Right lobe of liver (tissue), 6 donors: ENCODE data around the gene SPON2. TPM values are rescaled to one million over a fixed set of nuclear protein-coding genes. Genes with fewer than 3 reads are reported as not detected.

ENCODE experiments used
- ATAC-seq, 4 donors: fragments of 200-7000 bp; cut with Tn5 transposase; one replicate each; pipeline ENCODE4 v1.9.1; 2020; ENCODE audit warnings: mild to moderate bottlenecking in 4 of 4, moderate library complexity in 4 of 4
- DNase-seq, 3 donors: peaks; one replicate each; pipeline ENCODE4 v3.0.0-alpha.2; 2020
- H3K27ac ChIP-seq, 3 donors: fragments of 200-600 bp; one replicate each; pipeline ENCODE4 v1.8.0; 2022
- H3K27me3 ChIP-seq, 2 donors: fragments of 200-600 bp; one replicate each; pipeline ENCODE4 v1.8.0; 2022
- H3K36me3 ChIP-seq, 4 donors: fragments of 200-600 bp; sonication (generic) in 1 of 4; one replicate each; pipeline versions ENCODE4 v1.5.1 to v1.8.0; 2017 to 2022; ENCODE audit warnings: control low read depth in 1 of 4
- H3K4me1 ChIP-seq, 4 donors: fragments of 200-600 bp; sonication (generic) in 1 of 4; one replicate each; pipeline versions ENCODE4 v1.5.1 to v1.8.0; 2017 to 2022; ENCODE audit warnings: control low read depth in 1 of 4
- H3K4me3 ChIP-seq, 3 donors: fragments of 200-600 bp; one replicate each; pipeline ENCODE4 v1.8.0; 2022
- H3K9me3 ChIP-seq, 4 donors: fragments of 200-600 bp; sonication (generic) in 1 of 4; one replicate each; pipeline versions ENCODE4 v1.5.1 to v1.8.0; 2017 to 2022; ENCODE audit warnings: control low read depth in 1 of 4
- POLR2A ChIP-seq: fragments of 450-650 bp; IDR thresholded peaks from one replicate; pipeline ENCODE4 v1.6.1; 2017; ENCODE audit warnings: antibody characterized with exemption, mild to moderate bottlenecking
- WGBS: methylation state at CpG from one replicate; pipeline ENCODE4 v1.1.6; 2018; ENCODE audit warnings: low coverage, low lambda C conversion rate; ENCODE audit not compliant: insufficient coverage; ENCODE audit errors: missing lambda C conversion rate; 5-methylcytosine and 5-hydroxymethylcytosine counted together
- intact Hi-C, 2 donors: fragments of 100-400 bp; cut with DNase I; formaldehyde crosslinking; loops; one replicate each; pipeline versions ENCODE4 v1.11.2 to v1.14.1; 2022
- total RNA-seq, 6 experiments: library from RNA; depleted of rRNA in 2 of 6; stranded (reverse); fragments of >200 nt in 2 of 6; fragmentation: NEBNext Ultra II Directional in 3 of 6; extraction: Animal tissue kit (Norgen Biotek cat#: 25700) in 3 of 6; gene quantifications; one replicate each; pipeline versions ENCODE4 v1.1.0 to v1.2.4, GENCODE V29; 2016 to 2023
- TF ChIP-seq, protein P1 (sequence below), 4 donors: fragments of 200-600 bp in 3 of 4; fragments of 450-650 bp in 1 of 4; IDR thresholded peaks; one replicate each; pipeline versions ENCODE4 v1.5.1 to v1.8.0; 2016 to 2022; ENCODE audit warnings: antibody characterized with exemption in 4 of 4, mild to moderate bottlenecking in 2 of 4
- donor health status: DM: no; HTN: yes; CAD: no.
- donor health status: DM: no; HTN: no; CAD: no.
- donor health status: DM: no; HTN: no; CAD: no.
- donor health status: DM: no; HTN: yes; CAD: no.
- donor health status: DM: no; HTN: yes; CAD: no.

Gene SPON2
- total RNA-seq, 6 experiments from 2014 or later: 41.9 to 138 (median 99.9) TPM

DNA sequence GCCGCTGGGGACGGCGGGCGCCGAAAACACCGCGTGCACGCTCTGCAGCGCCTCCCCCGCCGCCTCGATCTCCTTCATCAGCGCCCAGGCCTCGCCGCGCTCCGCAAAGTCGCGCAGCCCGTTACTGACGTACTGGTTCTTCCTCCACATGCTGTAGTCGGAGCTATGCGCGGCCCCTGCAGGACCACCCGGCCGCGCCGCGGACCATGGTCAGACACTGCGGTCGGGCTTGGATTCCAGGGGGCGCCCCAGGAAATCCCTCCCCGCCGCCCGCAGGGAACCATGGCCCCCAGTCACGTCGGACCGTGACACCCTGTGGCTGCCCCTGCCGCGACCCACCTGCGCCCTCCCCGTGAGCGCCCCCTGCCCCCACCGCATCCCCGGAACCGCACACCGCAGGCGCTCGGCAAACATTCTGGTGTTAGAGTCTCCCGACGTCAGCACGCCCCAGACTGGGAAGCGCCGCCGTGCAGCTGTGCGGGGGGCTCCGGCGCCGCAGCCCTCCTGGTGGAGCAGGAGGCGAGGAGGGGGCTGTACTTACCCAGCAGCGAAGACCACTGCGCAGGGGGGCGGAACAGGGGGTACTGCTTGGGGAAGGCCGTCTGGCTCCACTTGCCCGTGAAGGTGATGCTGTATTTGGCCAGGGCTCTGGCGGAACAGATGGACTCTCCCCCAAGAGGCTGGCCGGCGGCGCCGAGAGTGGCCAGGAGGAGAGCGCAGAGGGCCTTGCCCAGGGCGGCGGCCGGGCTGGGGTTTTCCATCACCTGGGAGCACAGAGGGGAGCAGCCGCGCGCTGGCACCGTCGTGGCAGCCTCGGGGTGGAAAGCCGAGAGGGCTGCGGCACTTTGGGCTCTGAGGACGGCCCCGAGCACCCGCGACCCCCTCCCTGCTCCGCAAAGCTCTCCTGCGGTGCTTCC lies 814 bp downstream of the SPON2 start:
- Histone ChIP-seq H3K36me3 (peaks cover 0 to 10% (median under 1%) of the 10 kb centered on the region in 4 donors), H3K4me1 (peaks cover 0 to 37% (median 9%) of the 10 kb centered on the region in 4 donors), H3K27ac (peak overlapping the region; percentile 75 to 98 (median 97)), H3K9me3 (no peaks in the 10 kb centered on the region), H3K27me3 (no peaks in the 10 kb centered on the region), H3K4me3 (peak overlapping the region; percentile 64 to 72 (median 69))
- DNase-seq (peak in 2 of 3 donors; percentile 50 to 56), ATAC-seq (peak in 2 of 4 donors; percentile 1)
- intact Hi-C loops: no loop called here
- no CpG with 5 or more reads among the region's 88 CpGs for WGBS
- TF ChIP-seq, protein P1, sequence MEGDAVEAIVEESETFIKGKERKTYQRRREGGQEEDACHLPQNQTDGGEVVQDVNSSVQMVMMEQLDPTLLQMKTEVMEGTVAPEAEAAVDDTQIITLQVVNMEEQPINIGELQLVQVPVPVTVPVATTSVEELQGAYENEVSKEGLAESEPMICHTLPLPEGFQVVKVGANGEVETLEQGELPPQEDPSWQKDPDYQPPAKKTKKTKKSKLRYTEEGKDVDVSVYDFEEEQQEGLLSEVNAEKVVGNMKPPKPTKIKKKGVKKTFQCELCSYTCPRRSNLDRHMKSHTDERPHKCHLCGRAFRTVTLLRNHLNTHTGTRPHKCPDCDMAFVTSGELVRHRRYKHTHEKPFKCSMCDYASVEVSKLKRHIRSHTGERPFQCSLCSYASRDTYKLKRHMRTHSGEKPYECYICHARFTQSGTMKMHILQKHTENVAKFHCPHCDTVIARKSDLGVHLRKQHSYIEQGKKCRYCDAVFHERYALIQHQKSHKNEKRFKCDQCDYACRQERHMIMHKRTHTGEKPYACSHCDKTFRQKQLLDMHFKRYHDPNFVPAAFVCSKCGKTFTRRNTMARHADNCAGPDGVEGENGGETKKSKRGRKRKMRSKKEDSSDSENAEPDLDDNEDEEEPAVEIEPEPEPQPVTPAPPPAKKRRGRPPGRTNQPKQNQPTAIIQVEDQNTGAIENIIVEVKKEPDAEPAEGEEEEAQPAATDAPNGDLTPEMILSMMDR (IDR thresholded peaks at IDR 0.05): no peak
- TF ChIP-seq POLR2A: no peak

DNA sequence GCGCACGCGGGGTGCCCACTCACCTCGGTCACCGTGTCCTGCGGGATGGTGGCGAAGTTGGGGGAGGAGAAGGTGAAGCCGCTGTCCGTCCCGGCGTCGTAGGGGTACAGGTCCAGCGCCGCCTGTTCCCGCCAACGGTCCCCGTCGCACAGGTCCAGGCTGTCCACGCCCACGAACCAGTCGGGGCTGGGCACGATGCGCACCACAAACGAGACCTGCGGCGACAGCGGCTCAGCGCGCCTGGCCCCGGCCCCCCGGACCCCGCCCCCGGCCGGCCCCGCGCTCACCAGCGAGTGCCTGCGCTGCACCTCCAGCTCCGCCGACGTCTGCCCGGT lies 1.4 kb downstream of the SPON2 start:
- H3K4me3 ChIP-seq: peak overlapping the region; percentile 64 to 72 (median 69)
- no CpG with 5 or more reads among the region's 42 CpGs for WGBS
- H3K4me1 ChIP-seq: peaks cover 0 to 36% (median 9%) of the 10 kb centered on the region in 4 donors
- ATAC-seq: no peak
- H3K9me3 ChIP-seq: no peaks in the 10 kb centered on the region
- no peaks in the 10 kb centered on the region for H3K27me3 ChIP-seq
- DNase-seq: no peak
- H3K36me3 ChIP-seq: peaks cover 0 to 10% (median under 1%) of the 10 kb centered on the region in 4 donors
- intact Hi-C loops: no loop called here
- H3K27ac ChIP-seq: no peak overlapping the region
- TF ChIP-seq POLR2A: no peak
- TF ChIP-seq, protein P1 (IDR thresholded peaks at IDR 0.05): no peak

DNA sequence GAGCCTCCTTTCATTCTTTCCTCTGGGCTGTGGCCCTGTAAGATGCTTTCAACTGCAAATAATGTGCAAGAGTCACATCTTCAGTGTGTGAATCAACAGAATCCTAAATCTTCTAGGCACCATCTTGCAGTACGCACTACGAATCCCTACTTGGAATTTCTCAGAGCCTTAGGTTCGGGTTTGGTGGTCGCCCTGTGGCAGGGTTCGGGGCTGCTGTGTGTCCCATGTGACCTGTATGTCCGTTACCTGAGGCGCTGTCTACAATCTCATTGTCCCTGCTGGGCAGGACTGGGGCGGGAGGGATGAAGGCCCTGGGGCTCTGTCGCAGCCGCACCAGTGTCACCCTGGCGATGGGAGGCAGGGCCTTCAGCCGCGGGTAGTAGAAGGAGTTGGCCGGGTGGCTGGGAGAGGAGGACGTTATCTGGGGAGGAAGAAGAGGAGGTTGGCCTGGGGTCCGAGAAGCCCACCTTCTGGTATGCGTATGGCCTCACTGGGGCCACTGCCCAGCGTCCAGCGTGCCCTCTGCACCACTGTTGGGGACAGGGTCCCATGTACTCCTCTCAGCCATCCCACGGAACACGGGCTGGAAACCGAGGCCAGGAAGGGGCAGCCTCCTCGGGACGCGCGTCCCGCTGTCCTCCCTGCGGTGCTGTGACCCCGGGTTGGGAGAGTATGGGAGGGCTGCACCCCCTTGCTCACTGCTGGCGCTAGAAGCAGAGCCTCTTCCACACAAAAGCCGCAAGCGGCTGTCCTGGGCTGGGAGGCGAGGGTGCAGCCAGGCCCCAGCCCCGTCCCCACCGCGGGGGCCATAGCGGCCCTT lies 2.0 kb downstream of the SPON2 start:
- DNase-seq: peak in 1 of 3 donors; percentile 50
- no peak for ATAC-seq
- Histone ChIP-seq H3K27me3 (no peaks in the 10 kb centered on the region), H3K36me3 (peaks cover 0 to 10% (median under 1%) of the 10 kb centered on the region in 4 donors), H3K27ac (no peak overlapping the region), H3K4me3 (peak overlapping the region in 1 of 3 donors; percentile 69), H3K9me3 (no peaks in the 10 kb centered on the region), H3K4me1 (peaks cover 0 to 36% (median 9%) of the 10 kb centered on the region in 4 donors)
- intact Hi-C loops: no loop called here
- 95% methylated on average over 6 of the region's 37 CpGs for WGBS
- TF ChIP-seq, protein P1 (IDR thresholded peaks at IDR 0.05): no peak
- TF ChIP-seq POLR2A: no peak

DNA sequence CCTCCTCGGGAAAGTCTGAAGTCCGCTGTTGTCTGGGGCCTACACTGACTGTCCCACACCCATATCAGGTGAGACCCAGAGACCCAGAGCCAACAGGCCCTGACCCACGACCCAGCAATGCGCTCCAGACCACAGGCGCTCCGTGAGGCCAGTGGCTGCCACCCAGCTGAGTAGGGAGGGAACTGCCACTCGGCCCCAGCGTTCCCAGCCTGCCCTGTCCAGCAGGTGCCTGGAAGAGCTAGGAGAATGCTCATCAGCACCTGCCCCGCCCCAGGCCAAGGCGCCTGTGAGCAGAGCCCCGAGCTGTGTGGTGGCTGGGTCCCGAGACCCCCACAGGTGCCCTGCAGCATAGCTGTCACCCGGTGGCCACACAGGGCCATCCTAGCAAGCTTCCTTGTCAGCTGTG lies 2.7 kb downstream of the SPON2 start:
- intact Hi-C loops: loop anchor here in 1 of 2 donors (5.0 to 10.0 kb wide), 2 partner anchors 38 to 75 kb away; partner anchors contain the start of gene CTBP1
- no peak overlapping the region for H3K27ac ChIP-seq
- DNase-seq (no peak), ATAC-seq (no peak)
- H3K4me1 ChIP-seq: peaks cover 0 to 34% (median 9%) of the 10 kb centered on the region in 4 donors
- H3K36me3 ChIP-seq: peaks cover 0 to 10% (median under 1%) of the 10 kb centered on the region in 4 donors
- no peaks in the 10 kb centered on the region for H3K27me3 ChIP-seq
- no CpG with 5 or more reads among the region's 13 CpGs for WGBS
- TF ChIP-seq POLR2A: no peak
- TF ChIP-seq, protein P1 (IDR thresholded peaks at IDR 0.05): no peak
- no peak overlapping the region for H3K4me3 ChIP-seq
- no peaks in the 10 kb centered on the region for H3K9me3 ChIP-seq
